Epithelial cell of proximal tubule (primary cell): ENCODE results near the gene DNAJC28. TPM values are rescaled to one million over a fixed set of nuclear protein-coding genes. Genes with fewer than 3 reads are reported as not detected.

Experiments
- DNase-seq: peaks from one replicate; pipeline ENCODE4 v3.0.0-alpha.2; 2011; ENCODE audit warnings: low read depth
- H3K4me3 ChIP-seq: 2 replicates; pipeline ENCODE4 v1.5.1; 2011; ENCODE audit warnings: low read depth, mild to moderate bottlenecking, low read length
- CTCF ChIP-seq: conservative IDR thresholded peaks from 2 replicates; pipeline ENCODE4 v1.5.1; 2012; ENCODE audit warnings: low read depth, mild to moderate bottlenecking, low read length
- total RNA-seq: library from RNA; depleted of rRNA; stranded (reverse); fragments of >200 nt; gene quantifications from 2 replicates; pipeline ENCODE4 v1.2.3, GENCODE V29; 2015

DNAJC28 gene
- total RNA-seq, 1 donor from 2014 or later, result 0.92 TPM

GRCh38 chr21:33487996-33488395 is 3.5 kb downstream of the DNAJC28 start:
- H3K4me3 ChIP-seq, result no peak overlapping the region
- DNase-seq, result no peak
- TF ChIP-seq CTCF, result no peak

DNA sequence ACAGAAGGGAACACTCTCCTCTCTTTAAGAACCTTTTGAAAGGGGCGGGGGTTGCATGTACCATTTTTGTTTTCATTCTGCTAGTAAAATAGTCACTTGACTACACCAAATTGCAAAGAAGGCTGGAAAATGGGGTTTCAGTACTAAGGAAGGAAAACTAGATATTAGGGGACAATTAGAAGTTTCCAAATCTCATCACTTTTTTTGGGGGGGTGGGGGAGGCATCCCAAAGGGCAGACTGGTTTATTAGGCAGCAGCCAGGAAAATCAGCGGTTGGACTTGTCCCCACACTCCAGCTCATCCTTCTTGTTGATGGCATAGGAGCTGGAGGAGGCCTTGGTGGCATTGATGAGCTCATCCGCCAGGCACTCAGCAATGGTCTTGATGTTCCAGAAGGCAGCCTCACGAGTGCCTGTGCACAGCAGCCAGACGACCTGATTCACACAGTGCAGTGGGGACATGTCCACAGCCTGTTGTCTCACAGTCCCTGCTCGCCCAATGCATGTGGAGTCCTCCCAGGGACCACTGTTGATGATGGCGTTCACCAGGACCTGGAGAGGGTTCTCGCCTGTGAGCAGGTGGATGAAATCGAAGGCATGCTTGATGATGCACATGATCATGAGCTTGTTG is 10.1 kb downstream of the DNAJC28 start:
- no peak for DNase-seq
- no peak overlapping the region for H3K4me3 ChIP-seq
- TF ChIP-seq CTCF, result no peak

- H3K4me3 ChIP-seq, result peak overlapping the region; percentile 93
- TF ChIP-seq CTCF, result no peak
- no peak for DNase-seq
These were observed 10.9 kb downstream of the DNAJC28 start for GRCh38 chr21:33480481-33481103.

GRCh38 chr21:33479679-33480480 is 11.6 kb downstream of the DNAJC28 start, which contains the start of gene TMEM50B:
Gene TMEM50B, minus strand, starts transcription at chr21:33479974. Its CDS starts 11,089 bp downstream, at chr21:33468885.
- DNase-seq, result no peak
- peak within 1 kb of the TSS; percentile 93 for H3K4me3 ChIP-seq
- TF ChIP-seq CTCF, result peak; percentile 34

DNA sequence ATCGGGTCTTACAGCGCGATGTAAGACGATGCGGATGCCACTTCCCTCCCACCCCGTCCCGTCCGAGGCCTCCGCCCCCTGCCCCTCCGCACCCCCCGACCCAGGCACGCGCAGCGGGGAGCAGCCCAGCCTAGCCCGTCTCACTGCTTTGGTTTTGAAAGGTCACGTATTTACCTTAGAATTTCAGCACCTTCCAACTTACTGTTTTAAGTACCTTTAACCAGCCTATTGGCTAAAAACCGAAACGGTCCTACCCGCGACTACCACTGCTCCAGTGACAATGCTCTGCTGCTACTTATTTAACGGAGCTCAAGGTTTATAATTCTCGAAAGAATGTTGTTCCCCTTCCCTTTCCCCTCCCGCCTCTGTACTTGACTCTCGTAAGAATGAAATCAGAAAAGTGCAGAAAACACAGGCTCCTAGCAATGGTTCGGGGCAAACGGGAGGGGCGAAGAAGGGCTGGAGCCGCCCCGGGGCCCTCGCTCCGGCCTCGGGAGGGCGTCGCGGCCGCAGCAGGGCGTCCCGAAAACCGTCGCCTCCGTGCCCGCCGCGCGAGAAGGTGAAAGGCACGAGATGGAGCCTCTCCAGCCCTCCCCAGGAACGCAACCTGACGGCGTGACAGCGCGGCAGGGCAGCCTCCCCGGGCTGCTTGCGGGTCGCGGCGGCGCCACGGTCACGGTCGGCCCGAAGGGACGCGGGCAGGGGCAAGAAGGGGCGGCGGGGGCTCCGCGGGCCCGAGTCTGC is 12.4 kb downstream of the DNAJC28 start:
- DNase-seq, result no peak
- H3K4me3 ChIP-seq, result peak overlapping the region; percentile 93
- TF ChIP-seq CTCF, result peak; percentile 24

DNA sequence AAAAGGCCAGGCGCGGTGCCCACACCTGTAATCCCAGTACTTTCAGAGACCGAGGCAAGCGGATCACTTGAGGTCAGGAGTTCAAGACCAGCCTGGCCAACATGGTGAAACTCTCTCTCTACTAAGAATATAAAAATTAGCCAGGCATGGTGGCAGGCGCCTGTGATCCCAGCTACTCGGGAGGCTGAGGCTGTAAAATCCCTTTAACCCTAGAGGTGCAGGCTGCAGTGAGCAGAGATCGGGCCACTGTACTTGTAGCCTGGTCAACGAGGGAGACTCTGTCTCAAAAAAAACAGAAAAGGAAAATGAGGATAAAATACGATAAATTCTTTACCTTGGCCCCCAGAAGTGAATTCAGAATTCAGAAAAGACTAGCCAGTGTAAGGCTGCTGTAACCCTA is 13.3 kb downstream of the DNAJC28 start:
- no peak for DNase-seq
- TF ChIP-seq CTCF, result no peak
- H3K4me3 ChIP-seq, result peak overlapping the region; percentile 93
